Erythroblast (primary cell): ENCODE measurements around the gene RASSF3.

Experiments used
- GATA1 ChIP-seq: IDR thresholded peaks from 2 replicates; pipeline ENCODE4 v1.6.1; 2011; ENCODE audit warnings: low read depth, mild to moderate bottlenecking, control low read depth, low read length, moderate library complexity
- POLR2A ChIP-seq: IDR thresholded peaks from 2 replicates; pipeline ENCODE4 v1.6.1; 2011; ENCODE audit warnings: mild to moderate bottlenecking, low read length

GRCh38 chr12:64566831-64567517 is 43.3 kb upstream of the RASSF3 start:
- no peak for TF ChIP-seq POLR2A
- TF ChIP-seq GATA1 = no peak
